Measurements from ENCODE around the gene ASCL5. TPM values are rescaled to one million over a fixed set of nuclear protein-coding genes. Genes with fewer than 3 reads are reported as not detected.

ASCL5 gene
- total RNA-seq, 1 donor from 2014 or later = not detected

DNA sequence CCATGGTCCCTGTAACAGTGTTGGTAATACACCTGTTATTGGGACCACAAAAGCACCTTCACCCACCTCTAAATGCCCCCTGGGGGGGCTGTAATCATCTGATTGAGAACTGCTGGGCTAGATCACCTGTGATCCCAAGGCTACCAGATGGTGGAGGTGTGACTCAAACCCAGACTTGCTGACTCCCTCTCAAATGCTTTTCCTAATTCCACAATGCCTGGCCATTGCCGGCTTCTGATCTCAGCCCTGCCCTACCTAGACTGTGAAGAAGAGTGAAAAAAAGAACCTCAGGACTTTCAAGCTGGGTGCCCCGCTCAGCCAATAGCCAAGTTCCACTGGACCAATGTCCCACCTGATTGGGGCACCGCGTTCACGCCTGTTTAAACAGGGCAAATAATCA is 17.7 kb upstream of the ASCL5 start:
- DNase-seq = no peak
- Mint-ChIP-seq H3K36me3 (ENCODE audit: low read depth) (peaks cover 11% of the 10 kb centered on the region), H3K4me3 (no peak overlapping the region), H3K9me3 (no peaks in the 10 kb centered on the region), H3K27ac (no peak overlapping the region), H3K27me3 (no peaks in the 10 kb centered on the region), H3K4me1 (no peaks in the 10 kb centered on the region)
- intact Hi-C loops (cut with micrococcal nuclease) = no loop called here

- Mint-ChIP-seq H3K4me1 (no peaks in the 10 kb centered on the region), H3K27ac (no peak overlapping the region), H3K4me3 (no peak overlapping the region), H3K27me3 (no peaks in the 10 kb centered on the region), H3K36me3 (ENCODE audit: low read depth) (peaks cover 11% of the 10 kb centered on the region), H3K9me3 (no peaks in the 10 kb centered on the region)
- intact Hi-C loops (cut with micrococcal nuclease) = no loop called here
- no peak for DNase-seq
Observed at GRCh38 chr1:201143726-201144635, 17.0 kb upstream of the ASCL5 start.

GRCh38 chr1:201142849-201143725 is 16.1 kb upstream of the ASCL5 start:
- intact Hi-C loops (cut with micrococcal nuclease) = no loop called here
- H3K4me3 Mint-ChIP-seq = no peak overlapping the region
- H3K36me3 Mint-ChIP-seq (ENCODE audit: low read depth) = peaks cover 11% of the 10 kb centered on the region
- no peaks in the 10 kb centered on the region for H3K9me3 Mint-ChIP-seq
- H3K4me1 Mint-ChIP-seq = no peaks in the 10 kb centered on the region
- DNase-seq = no peak
- no peak overlapping the region for H3K27ac Mint-ChIP-seq
- no peaks in the 10 kb centered on the region for H3K27me3 Mint-ChIP-seq

GRCh38 chr1:201142011-201142848 is 15.2 kb upstream of the ASCL5 start:
- H3K36me3 Mint-ChIP-seq (ENCODE audit: low read depth) = peaks cover 11% of the 10 kb centered on the region
- DNase-seq = no peak
- intact Hi-C loops (cut with micrococcal nuclease) = no loop called here
- no peaks in the 10 kb centered on the region for H3K9me3 Mint-ChIP-seq
- H3K27me3 Mint-ChIP-seq = no peaks in the 10 kb centered on the region
- no peak overlapping the region for H3K27ac Mint-ChIP-seq
- no peaks in the 10 kb centered on the region for H3K4me1 Mint-ChIP-seq
- no peak overlapping the region for H3K4me3 Mint-ChIP-seq

GRCh38 chr1:201141418-201141817 is 14.4 kb upstream of the ASCL5 start:
- Mint-ChIP-seq H3K4me3 (no peak overlapping the region), H3K27ac (no peak overlapping the region), H3K27me3 (no peaks in the 10 kb centered on the region), H3K9me3 (no peaks in the 10 kb centered on the region), H3K4me1 (no peaks in the 10 kb centered on the region), H3K36me3 (ENCODE audit: low read depth) (peaks cover 11% of the 10 kb centered on the region)
- no peak for DNase-seq
- intact Hi-C loops (cut with micrococcal nuclease) = no loop called here

DNA sequence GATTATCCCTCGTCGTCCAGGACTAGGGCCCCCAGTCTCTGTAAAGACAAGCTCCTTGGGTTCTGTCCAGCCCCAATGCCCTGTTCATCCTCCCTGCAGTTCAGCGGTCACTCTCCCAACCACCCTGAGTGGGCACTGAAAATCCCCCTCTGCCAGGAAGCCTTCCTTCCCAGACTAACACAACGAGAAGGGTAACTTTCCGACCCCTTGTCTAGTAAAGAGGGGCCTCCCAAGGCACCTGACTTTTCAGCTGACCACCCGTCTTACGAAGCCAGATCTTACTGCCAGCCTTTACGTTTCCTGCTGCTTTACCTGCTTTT is 13.9 kb upstream of the ASCL5 start:
- intact Hi-C loops (cut with micrococcal nuclease) = no loop called here
- Mint-ChIP-seq H3K27me3 (no peaks in the 10 kb centered on the region), H3K36me3 (ENCODE audit: low read depth) (peaks cover 10% of the 10 kb centered on the region), H3K9me3 (no peaks in the 10 kb centered on the region), H3K4me3 (no peak overlapping the region), H3K4me1 (no peaks in the 10 kb centered on the region), H3K27ac (no peak overlapping the region)
- DNase-seq = no peak

DNA sequence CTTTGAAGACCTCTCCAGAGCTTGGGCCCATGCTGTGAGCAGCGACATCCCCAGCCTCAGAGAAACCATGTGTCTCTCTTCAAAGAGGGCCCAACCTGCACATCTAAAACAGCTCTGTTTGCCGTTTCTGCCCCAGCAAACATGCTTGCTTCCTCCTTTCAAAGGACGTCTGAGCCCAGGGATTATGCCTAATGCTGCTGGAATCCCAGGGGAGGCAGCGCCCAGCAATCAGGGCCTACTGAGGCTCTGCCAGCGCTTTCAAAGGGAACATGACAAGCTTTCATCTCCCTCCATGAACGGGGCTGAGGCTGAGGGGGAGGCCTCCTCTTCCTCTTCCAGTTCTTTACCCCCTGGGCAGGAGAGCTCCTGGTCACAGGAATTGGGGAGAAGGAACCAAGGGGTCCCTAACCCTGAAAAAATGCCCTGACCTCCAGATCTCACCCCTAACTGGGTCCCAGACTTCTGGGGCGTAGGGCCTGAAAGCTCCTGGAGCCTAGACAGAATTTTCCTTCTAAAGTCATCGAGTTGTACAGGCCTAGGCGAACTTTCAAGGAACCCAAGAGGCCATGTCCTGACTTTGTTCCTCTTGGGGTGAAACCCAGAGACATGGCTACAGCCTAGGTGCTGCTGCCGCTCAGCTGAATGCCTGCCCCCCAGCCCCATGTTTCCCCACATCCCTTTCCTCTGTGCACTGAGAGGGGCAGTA is 13.4 kb upstream of the ASCL5 start:
- no peak for DNase-seq
- H3K9me3 Mint-ChIP-seq = no peaks in the 10 kb centered on the region
- intact Hi-C loops (cut with micrococcal nuclease) = no loop called here
- no peak overlapping the region for H3K4me3 Mint-ChIP-seq
- peaks cover 12% of the 10 kb centered on the region for H3K36me3 Mint-ChIP-seq (ENCODE audit: low read depth)
- no peak overlapping the region for H3K27ac Mint-ChIP-seq
- H3K27me3 Mint-ChIP-seq = no peaks in the 10 kb centered on the region
- no peaks in the 10 kb centered on the region for H3K4me1 Mint-ChIP-seq

GRCh38 chr1:201139756-201140155 is 12.8 kb upstream of the ASCL5 start:
- no peak overlapping the region for H3K4me3 Mint-ChIP-seq
- no peaks in the 10 kb centered on the region for H3K4me1 Mint-ChIP-seq
- no peak for DNase-seq
- no peaks in the 10 kb centered on the region for H3K9me3 Mint-ChIP-seq
- H3K36me3 Mint-ChIP-seq (ENCODE audit: low read depth) = peaks cover 12% of the 10 kb centered on the region
- intact Hi-C loops (cut with micrococcal nuclease) = no loop called here
- no peak overlapping the region for H3K27ac Mint-ChIP-seq
- H3K27me3 Mint-ChIP-seq = no peaks in the 10 kb centered on the region

GRCh38 chr1:201139306-201139705 is 12.3 kb upstream of the ASCL5 start:
- no peaks in the 10 kb centered on the region for H3K4me1 Mint-ChIP-seq
- H3K36me3 Mint-ChIP-seq (ENCODE audit: low read depth) = peaks cover 11% of the 10 kb centered on the region

DNA sequence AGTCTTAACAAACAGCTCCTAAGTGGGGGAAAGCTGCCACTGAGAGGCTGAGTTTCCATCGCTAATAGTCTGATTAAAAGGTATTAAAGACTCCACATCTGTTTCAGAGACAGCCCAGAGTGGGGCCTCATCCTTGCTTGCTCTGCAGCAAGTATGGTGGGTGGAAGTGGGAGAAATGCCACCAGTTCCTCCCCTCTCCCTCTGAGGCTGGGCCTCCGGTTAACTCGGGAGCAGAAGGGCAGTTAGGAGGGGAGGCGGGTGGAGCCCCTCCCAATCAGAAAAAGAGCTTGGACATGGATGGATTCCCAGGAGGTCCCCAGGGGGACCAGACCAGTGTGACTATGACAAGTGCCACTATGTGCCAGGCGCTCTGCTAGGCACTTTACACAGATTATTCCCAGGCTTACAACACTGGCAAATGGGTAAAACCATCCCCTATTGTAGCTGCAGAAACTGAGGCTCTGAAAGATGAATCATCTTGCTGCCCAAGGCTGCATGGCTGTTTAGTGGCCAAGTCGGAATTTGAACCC is 11.4 kb upstream of the ASCL5 start:
- no peaks in the 10 kb centered on the region for H3K4me1 Mint-ChIP-seq
- H3K9me3 Mint-ChIP-seq = no peaks in the 10 kb centered on the region
- H3K4me3 Mint-ChIP-seq = no peak overlapping the region
- H3K27me3 Mint-ChIP-seq = no peaks in the 10 kb centered on the region
- intact Hi-C loops (cut with micrococcal nuclease) = no loop called here
- H3K36me3 Mint-ChIP-seq (ENCODE audit: low read depth) = peaks cover 6% of the 10 kb centered on the region
- no peak for DNase-seq
- H3K27ac Mint-ChIP-seq = no peak overlapping the region

More at GRCh38 chr1:201139306-201139705, 12.3 kb upstream of the ASCL5 start:
- Mint-ChIP-seq H3K27ac (no peak overlapping the region), H3K27me3 (no peaks in the 10 kb centered on the region), H3K4me3 (no peak overlapping the region), H3K9me3 (no peaks in the 10 kb centered on the region)
- intact Hi-C loops (cut with micrococcal nuclease) = no loop called here
- no peak for DNase-seq

DNA sequence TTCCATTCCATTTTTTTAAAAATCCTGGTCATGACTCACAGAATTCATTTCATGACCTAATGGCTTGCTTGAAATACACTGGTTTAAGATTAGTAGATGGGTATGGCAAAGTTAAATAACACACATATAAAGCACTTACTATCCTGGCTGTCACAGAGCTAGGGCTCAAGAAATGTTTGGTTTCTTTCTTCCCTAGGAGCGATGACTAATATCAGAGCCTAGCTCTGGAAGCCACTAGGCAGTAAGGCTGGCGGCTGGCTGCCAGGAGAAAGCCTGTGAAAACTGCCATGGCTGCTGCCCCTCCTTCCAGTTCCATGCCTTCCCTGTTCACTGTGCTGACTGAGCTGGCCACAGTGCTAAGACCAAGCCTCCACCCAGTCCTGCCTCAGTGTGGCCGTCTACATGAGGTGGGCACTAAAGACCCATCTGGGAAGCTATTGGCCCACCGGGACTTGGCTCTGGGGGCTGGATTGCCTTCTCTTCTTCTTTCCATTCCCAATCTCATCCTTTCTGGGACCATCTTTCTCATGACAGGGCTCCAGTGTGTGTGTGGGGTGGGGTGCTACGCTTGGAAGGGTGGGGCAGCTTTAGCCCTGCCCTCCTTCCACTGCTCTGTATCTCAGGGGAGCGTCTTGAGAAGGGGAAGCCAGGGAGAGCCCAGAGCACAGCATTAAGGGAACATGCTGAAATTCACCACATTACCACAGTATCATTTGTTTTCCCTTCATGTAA is 10.8 kb upstream of the ASCL5 start:
- intact Hi-C loops (cut with micrococcal nuclease) = no loop called here
- no peaks in the 10 kb centered on the region for H3K9me3 Mint-ChIP-seq
- no peak overlapping the region for H3K27ac Mint-ChIP-seq
- H3K36me3 Mint-ChIP-seq (ENCODE audit: low read depth) = peaks cover 3% of the 10 kb centered on the region
- no peaks in the 10 kb centered on the region for H3K27me3 Mint-ChIP-seq
- DNase-seq = no peak
- H3K4me1 Mint-ChIP-seq = no peaks in the 10 kb centered on the region
- no peak overlapping the region for H3K4me3 Mint-ChIP-seq

DNA sequence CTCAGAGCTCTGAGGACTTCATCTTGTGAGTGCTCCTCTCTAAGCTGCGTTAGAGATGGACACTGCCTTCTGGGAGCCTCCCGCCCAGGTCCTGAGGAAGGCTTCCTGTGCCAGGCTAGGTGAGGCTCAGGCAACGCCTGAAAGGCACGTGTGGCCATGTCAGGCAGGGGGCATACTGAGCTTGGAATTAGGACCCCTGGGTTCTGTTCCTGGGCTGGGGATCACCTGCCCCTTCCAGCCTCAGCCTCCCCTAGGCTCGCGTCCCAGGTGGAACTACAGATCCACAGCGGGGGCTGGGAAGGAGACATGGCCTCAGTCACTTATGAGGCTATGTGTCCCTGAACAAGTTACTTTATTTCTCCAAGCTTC is 10.0 kb upstream of the ASCL5 start:
- no peaks in the 10 kb centered on the region for H3K9me3 Mint-ChIP-seq
- no peak for DNase-seq
- intact Hi-C loops (cut with micrococcal nuclease) = no loop called here
- peaks cover 3% of the 10 kb centered on the region for H3K36me3 Mint-ChIP-seq (ENCODE audit: low read depth)
- no peaks in the 10 kb centered on the region for H3K27me3 Mint-ChIP-seq
- H3K4me1 Mint-ChIP-seq = no peaks in the 10 kb centered on the region
- no peak overlapping the region for H3K4me3 Mint-ChIP-seq
- H3K27ac Mint-ChIP-seq = no peak overlapping the region

Data from activated CD4-positive, alpha-beta T cell treated with anti-CD3 and anti-CD28 coated beads, Interleukin-2, amount 10 ng/mL, durations not matched to agents 24 days and 14 days (primary cell).